ENCODE measurements around the gene TMEM139. TPM values are rescaled to one million over a fixed set of nuclear protein-coding genes. Genes with fewer than 3 reads are reported as not detected.
A peak's percentile ranks its signal among the peaks of the same experiment; 100 is the strongest.

TMEM139 gene
- total RNA-seq, 3 donors from 2014 or later (not counting 1 experiment from before 2014, with no cell fraction given), result not detected

DNA sequence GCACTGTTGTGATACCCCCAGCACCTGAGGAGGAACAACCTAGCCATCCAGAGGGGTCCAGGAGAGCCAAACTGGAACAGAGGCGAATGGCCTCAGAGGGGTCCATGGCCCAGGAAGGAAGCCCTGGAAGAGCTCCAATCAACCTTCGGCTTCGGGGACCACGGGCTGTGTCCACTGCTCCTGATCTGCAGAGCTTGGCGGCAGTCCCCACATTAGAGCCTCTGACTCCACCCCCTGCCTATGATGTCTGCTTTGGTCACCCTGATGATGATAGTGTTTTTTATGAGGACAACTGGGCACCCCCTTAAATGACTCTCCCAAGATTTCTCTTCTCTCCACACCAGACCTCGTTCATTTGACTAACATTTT lies 1.7 kb downstream of the TMEM139 start:
- ATAC-seq (no peak), DNase-seq (no peak)
- H3K27me3 ChIP-seq (ENCODE audit: control insufficient read depth, insufficient read depth, low read length), result no peaks in the 10 kb centered on the region
- TF ChIP-seq CTCF (IDR thresholded peaks at IDR 0.05), result no peak
- H3K4me1 ChIP-seq (ENCODE audit: control insufficient read depth, insufficient read depth, low read length), result peaks cover 24% of the 10 kb centered on the region
- WGBS (ENCODE audit: insufficient coverage), result 96% methylated on average over 6 of the region's 6 CpGs
- peaks cover 37 to 42% of the 10 kb centered on the region in 2 donors for H3K4me1 Mint-ChIP-seq
- peaks cover 4% of the 10 kb centered on the region for H3K36me3 Mint-ChIP-seq
- peak overlapping the region; percentile 97 for H3K4me3 Mint-ChIP-seq
- H3K27ac ChIP-seq (ENCODE audit: low read length), result no peak overlapping the region
- H3K27ac Mint-ChIP-seq, result no peak overlapping the region
- H3K27me3 Mint-ChIP-seq (ENCODE audit: low read depth in 2 of 2), result no peaks in the 10 kb centered on the region
- H3K36me3 ChIP-seq (ENCODE audit: control insufficient read depth, insufficient read depth, low read length), result peaks cover 2% of the 10 kb centered on the region
- no peaks in the 10 kb centered on the region for H3K9me3 Mint-ChIP-seq
- intact Hi-C loops (cut with micrococcal nuclease), result no loop called here
- no peaks in the 10 kb centered on the region for H3K9me3 ChIP-seq (ENCODE audit: control insufficient read depth, insufficient read depth, low read length)
- no peak overlapping the region for H3K4me3 ChIP-seq (ENCODE audit: low read length)

- peaks cover 6% of the 10 kb centered on the region for H3K36me3 Mint-ChIP-seq
- Histone ChIP-seq H3K4me3 (ENCODE audit: low read length) (peak overlapping the region; percentile 23), H3K4me1 (ENCODE audit: control insufficient read depth, insufficient read depth, low read length) (peaks cover 24% of the 10 kb centered on the region)
These were observed 2.7 kb downstream of the TMEM139 start for GRCh38 chr7:143287339-143287934.

GRCh38 chr7:143287935-143288826 lies 3.4 kb downstream of the TMEM139 start, which contains the start of gene CASP2:
Gene CASP2 (plus strand): TSS chr7:143288351. CDS start chr7:143288456, 105 bp downstream.
- no peaks in the 10 kb centered on the region for H3K9me3 ChIP-seq (ENCODE audit: control insufficient read depth, insufficient read depth, low read length)
- Mint-ChIP-seq H3K4me3 (peak within 1 kb of the TSS; percentile 97), H3K27me3 (ENCODE audit: low read depth in 2 of 2) (no peaks in the 10 kb centered on the region), H3K4me1 (peaks cover 39 to 43% of the 10 kb centered on the region in 2 donors), H3K27ac (peak within 1 kb of the TSS; percentile 85 to 94), H3K36me3 (peaks cover 6% of the 10 kb centered on the region), H3K9me3 (no peaks in the 10 kb centered on the region)
- 4% methylated on average over 84 of the region's 84 CpGs for WGBS (ENCODE audit: insufficient coverage)
- H3K27me3 ChIP-seq (ENCODE audit: control insufficient read depth, insufficient read depth, low read length), result no peaks in the 10 kb centered on the region
- intact Hi-C loops (cut with micrococcal nuclease), result no loop called here
- H3K4me3 ChIP-seq (ENCODE audit: low read length), result peak within 1 kb of the TSS; percentile 95
- ATAC-seq (peak; percentile 95 to 99 (median 95)), DNase-seq (peak; percentile 97 to 99)
- H3K36me3 ChIP-seq (ENCODE audit: control insufficient read depth, insufficient read depth, low read length), result peaks cover 13% of the 10 kb centered on the region
- no peak for TF ChIP-seq CTCF (IDR thresholded peaks at IDR 0.05)
- H3K27ac ChIP-seq (ENCODE audit: low read length), result peak within 1 kb of the TSS; percentile 81
- peaks cover 24% of the 10 kb centered on the region for H3K4me1 ChIP-seq (ENCODE audit: control insufficient read depth, insufficient read depth, low read length)

More at GRCh38 chr7:143287339-143287934, 2.7 kb downstream of the TMEM139 start:
- no peaks in the 10 kb centered on the region for H3K27me3 ChIP-seq (ENCODE audit: control insufficient read depth, insufficient read depth, low read length)
- Mint-ChIP-seq H3K4me3 (peak overlapping the region; percentile 97), H3K27ac (peak overlapping the region; percentile 85 to 94), H3K27me3 (ENCODE audit: low read depth in 2 of 2) (no peaks in the 10 kb centered on the region), H3K9me3 (no peaks in the 10 kb centered on the region), H3K4me1 (peaks cover 39 to 43% of the 10 kb centered on the region in 2 donors)
- no peaks in the 10 kb centered on the region for H3K9me3 ChIP-seq (ENCODE audit: control insufficient read depth, insufficient read depth, low read length)
- ATAC-seq, result no peak
- DNase-seq, result no peak
- H3K27ac ChIP-seq (ENCODE audit: low read length), result peak overlapping the region; percentile 62
- intact Hi-C loops (cut with micrococcal nuclease), result no loop called here
- WGBS (ENCODE audit: insufficient coverage), result 86% methylated on average over 17 of the region's 17 CpGs
- TF ChIP-seq CTCF (IDR thresholded peaks at IDR 0.05), result no peak
- H3K36me3 ChIP-seq (ENCODE audit: control insufficient read depth, insufficient read depth, low read length), result peaks cover 6% of the 10 kb centered on the region

Measured in natural killer cell (primary cell).